Endothelial cell (in vitro differentiated cells): Measurements from ENCODE around the gene RPS6KB1. TPM values are rescaled to one million over a fixed set of nuclear protein-coding genes. Genes with fewer than 3 reads are reported as not detected.

ENCODE experiments used
- total RNA-seq: library from RNA; stranded (reverse); fragmentation: NEBNext Ultra II Directional; extraction: Animal tissue kit (Norgen Biotek cat#: 25700); gene quantifications from one replicate; pipeline ENCODE4 v1.2.1, GENCODE V29; 2021; ENCODE audit not compliant: unreplicated experiment

Gene RPS6KB1
- total RNA-seq, 1 donor from 2014 or later: 30.4 TPM

Other genes starting within 250 kb of the RPS6KB1 start
- 15.4 TPM for gene PTRH2, start 185.7 kb upstream of the RPS6KB1 start, total RNA-seq
- gene VMP1, start 185.5 kb upstream of the RPS6KB1 start, total RNA-seq: 64.9 TPM
- 12.5 TPM for gene TUBD1, start 178 bp upstream of the RPS6KB1 start, total RNA-seq
- gene RNFT1, start 71.6 kb downstream of the RPS6KB1 start, total RNA-seq: 16.8 TPM
- gene HEATR6, start 185.8 kb downstream of the RPS6KB1 start, total RNA-seq: 9.9 TPM